Activated T-cell treated with anti-CD3 and anti-CD28 coated beads, Interleukin-2, amount 50 U/mL, for 4 hours (primary cell): ENCODE measurements around the gene EEA1. TPM values are rescaled to one million over a fixed set of nuclear protein-coding genes. Genes with fewer than 3 reads are reported as not detected.

Experiments used
- ATAC-seq, 2 donors: fragments of 200-7000 bp; cut with Tn5 transposase; one replicate each; pipeline ENCODE4 v1.10.0; 2021
- DNase-seq: peaks from one replicate; pipeline ENCODE4 v3.0.0-alpha.2; 2020
- H3K27me3 Mint-ChIP-seq: one replicate; pipeline ENCODE4 v1.8.0; 2021; ENCODE audit warnings: low read depth, mixed read lengths
- H3K36me3 Mint-ChIP-seq: one replicate; pipeline ENCODE4 v1.8.0; 2022; ENCODE audit warnings: mixed read lengths; ENCODE audit not compliant: insufficient read depth
- H3K4me1 Mint-ChIP-seq: one replicate; pipeline ENCODE4 v1.8.0; 2021; ENCODE audit warnings: low read depth, mixed read lengths
- H3K4me3 Mint-ChIP-seq: one replicate; pipeline ENCODE4 v1.8.0; 2021; ENCODE audit warnings: mild to moderate bottlenecking, moderate library complexity, mixed read lengths
- H3K9me3 Mint-ChIP-seq: one replicate; pipeline ENCODE4 v1.8.0; 2021; ENCODE audit warnings: mixed read lengths
- total RNA-seq, 3 donors: library from RNA; stranded (reverse); gene quantifications; one replicate each; pipeline ENCODE4 v1.2.1, GENCODE V29; 2021

The EEA1 gene
- total RNA-seq, 3 donors from 2014 or later: 20.1 to 25.7 (median 23.6) TPM

DNA sequence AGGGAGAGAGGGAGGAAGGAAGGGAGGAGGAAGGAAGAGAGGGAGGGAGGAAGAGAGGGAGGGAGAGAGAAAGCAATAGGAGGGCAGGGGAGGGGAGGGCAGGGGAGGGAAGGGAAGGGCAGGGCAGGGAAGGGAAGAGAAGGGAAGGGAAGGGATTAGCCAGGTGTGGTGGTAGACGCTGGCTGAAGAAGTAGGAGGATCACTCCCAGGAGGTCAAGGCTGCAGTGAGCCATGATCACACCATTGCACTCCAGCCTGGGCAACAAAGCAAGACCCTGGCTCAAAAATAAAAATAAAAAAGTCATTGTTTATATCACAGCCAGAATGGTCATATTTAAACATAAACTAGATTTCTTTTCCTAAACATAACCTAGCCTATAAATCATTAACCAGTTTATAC lies 20.4 kb upstream of the EEA1 start:
- no peak for ATAC-seq
- Mint-ChIP-seq H3K9me3 (peaks cover 7% of the 10 kb centered on the region), H3K4me3 (no peak overlapping the region), H3K36me3 (no peaks in the 10 kb centered on the region), H3K4me1 (no peaks in the 10 kb centered on the region), H3K27me3 (peaks cover 4% of the 10 kb centered on the region)
- no peak for DNase-seq

DNA sequence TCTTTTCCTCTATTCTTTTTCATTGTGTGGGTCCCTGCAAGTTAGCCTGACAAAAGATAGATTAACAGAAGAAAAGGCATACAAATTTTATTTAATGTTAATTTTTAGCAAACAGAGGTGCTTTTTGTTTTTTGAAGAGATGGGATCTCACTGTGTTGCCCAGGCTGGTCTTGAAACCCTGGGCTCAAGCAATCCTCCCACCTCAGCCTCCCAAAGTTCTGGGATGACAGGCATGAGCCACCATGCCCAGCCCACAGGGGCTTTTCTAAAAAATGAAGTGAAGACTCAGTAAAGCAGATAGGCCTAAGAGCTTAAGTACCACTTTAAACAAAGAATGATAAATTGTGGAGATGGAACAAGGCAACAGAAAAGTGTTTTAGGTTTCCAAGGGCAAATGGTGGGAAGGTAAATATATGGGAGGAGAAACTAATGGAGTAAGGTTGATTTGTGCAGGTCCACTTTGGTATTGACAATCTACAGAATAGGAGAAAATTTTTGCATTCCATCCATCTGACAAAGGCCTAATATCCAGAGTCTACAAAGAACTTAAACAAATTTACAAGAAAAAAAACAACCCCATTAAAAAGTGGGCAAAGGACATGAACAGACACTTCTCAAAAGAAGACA lies 18.6 kb upstream of the EEA1 start:
- DNase-seq (no peak), ATAC-seq (no peak)
- Mint-ChIP-seq H3K9me3 (peaks cover 4% of the 10 kb centered on the region), H3K4me1 (no peaks in the 10 kb centered on the region), H3K36me3 (no peaks in the 10 kb centered on the region), H3K4me3 (no peak overlapping the region), H3K27me3 (peaks cover 4% of the 10 kb centered on the region)

DNA sequence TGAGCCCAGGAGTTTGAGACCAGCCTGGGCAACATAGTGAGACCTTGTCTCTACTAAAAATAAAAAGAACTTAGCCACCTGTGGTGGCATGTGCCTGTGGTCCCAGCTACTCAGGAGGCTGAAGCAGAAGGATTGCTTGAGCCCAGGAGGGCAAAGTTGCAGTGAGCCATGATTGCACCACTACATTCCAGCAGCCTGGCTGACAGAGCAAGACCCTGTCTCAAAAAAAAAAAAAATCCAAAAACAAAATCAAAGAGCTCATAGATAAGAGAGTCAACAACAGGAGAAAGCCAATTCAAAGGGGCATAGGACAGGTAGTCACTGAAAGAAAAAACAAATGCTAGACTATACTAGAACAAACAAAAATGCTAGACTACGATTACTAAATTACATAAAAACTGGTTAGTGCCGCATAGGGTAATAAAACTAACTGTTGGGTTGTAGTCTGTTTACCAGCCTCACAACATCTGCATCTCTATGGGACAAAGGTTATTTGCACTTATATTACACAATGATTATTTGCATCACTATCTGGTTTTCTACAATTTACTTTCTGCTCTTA lies 16.6 kb upstream of the EEA1 start:
- Mint-ChIP-seq H3K27me3 (peaks cover 1% of the 10 kb centered on the region), H3K4me1 (no peaks in the 10 kb centered on the region), H3K36me3 (no peaks in the 10 kb centered on the region), H3K4me3 (no peak overlapping the region), H3K9me3 (peaks cover 4% of the 10 kb centered on the region)
- no peak for ATAC-seq
- no peak for DNase-seq

DNA sequence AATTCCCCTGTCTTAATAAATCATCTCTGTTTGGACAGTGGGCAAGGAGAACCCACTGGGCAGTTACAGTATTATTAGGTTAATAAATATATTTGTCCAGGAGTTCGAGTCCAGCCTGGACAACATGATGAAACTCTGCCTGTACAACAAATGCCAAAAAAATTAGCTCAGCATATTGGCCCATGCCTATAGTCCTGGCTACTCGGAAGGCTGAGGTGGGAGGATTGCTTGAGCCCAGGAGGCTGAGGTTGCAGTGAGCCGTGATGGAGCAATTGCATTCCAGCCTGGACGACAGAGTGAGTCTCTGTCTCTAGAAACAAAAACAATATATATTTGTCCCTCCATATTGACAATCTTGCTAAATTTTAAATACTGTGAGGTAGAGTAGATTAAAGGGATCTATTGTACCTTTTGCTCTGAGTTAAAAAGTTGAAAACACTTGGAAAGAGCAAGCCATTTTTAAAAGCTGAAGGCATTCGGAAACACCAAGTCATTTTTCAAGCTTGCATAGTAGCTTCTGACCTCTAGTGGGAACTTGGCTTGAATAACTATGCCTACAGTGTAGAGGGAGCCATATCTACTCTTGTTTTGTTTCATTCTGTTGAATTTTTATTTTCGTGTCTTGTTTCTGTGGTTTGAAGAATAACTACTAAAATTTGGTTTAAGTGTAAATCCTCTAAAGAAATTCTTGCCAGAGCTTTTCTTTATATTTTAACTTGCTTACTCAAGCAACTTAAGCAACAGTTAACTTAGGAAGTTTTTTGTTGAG lies 14.6 kb upstream of the EEA1 start:
- ATAC-seq: no peak
- Mint-ChIP-seq H3K9me3 (peaks cover 4% of the 10 kb centered on the region), H3K4me1 (no peaks in the 10 kb centered on the region), H3K27me3 (peaks cover 2% of the 10 kb centered on the region), H3K36me3 (no peaks in the 10 kb centered on the region), H3K4me3 (no peak overlapping the region)
- DNase-seq: no peak

DNA sequence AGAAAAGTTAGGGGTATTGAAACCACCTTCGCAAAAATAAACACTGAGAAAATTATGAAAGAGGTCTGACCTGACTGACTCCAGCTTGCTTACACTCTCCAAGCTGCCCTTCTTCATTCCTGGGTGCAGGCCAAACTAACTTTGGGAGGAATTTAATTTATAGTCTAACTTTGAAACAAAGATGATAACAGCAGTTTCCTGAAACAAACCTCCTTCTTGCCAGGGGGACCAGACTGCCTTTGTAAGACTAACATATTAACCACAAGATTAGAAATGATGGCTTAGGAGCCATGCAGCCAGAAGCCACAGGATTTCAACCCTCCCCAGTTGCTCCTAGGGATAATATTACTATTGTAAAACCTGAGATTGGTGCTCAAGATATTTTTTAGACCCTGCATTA lies 13.8 kb upstream of the EEA1 start:
- ATAC-seq (no peak), DNase-seq (no peak)
- no peaks in the 10 kb centered on the region for H3K4me1 Mint-ChIP-seq
- no peak overlapping the region for H3K4me3 Mint-ChIP-seq
- H3K36me3 Mint-ChIP-seq: no peaks in the 10 kb centered on the region
- peaks cover 3% of the 10 kb centered on the region for H3K27me3 Mint-ChIP-seq
- peaks cover 3% of the 10 kb centered on the region for H3K9me3 Mint-ChIP-seq

DNA sequence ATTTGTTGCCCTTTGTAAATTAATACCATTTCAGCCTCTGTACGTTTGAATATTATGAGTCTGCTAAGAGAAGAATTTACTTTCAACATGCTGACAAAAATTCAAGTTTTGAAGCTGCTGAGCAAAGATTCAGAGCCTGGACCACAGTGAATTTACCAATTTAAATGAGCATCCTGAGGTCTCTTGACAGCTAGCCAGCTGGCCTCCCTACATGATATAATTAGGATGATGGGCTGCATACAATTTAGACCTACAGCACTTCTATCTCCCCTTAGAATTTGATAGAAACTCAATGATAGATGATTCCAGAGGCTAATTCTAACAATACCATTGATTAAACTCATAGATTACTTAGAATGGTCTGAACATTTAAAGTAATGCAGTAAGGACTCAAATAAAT lies 10.0 kb upstream of the EEA1 start:
- no peak overlapping the region for H3K4me3 Mint-ChIP-seq
- DNase-seq (no peak), ATAC-seq (no peak)
- no peaks in the 10 kb centered on the region for H3K9me3 Mint-ChIP-seq
- H3K27me3 Mint-ChIP-seq: peaks cover 3% of the 10 kb centered on the region
- no peaks in the 10 kb centered on the region for H3K4me1 Mint-ChIP-seq
- H3K36me3 Mint-ChIP-seq: no peaks in the 10 kb centered on the region

DNA sequence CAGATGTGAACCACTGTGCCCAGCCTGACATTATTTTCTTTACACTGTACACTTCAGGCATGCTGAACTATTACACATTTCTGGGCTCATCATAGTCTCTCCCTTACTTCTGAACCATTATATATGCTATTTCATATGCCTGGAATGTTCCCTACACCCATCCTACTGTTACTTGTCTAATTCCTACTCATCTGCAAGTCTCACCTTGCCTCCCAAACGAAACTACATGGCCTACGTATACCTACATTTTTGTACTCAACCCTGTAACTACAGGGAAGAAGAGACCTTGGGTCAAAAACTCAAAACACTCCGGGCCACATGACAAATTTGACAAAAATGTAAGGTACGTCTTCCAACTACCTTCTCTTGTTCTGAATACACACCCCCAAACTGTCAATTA lies 9.5 kb upstream of the EEA1 start:
- H3K4me1 Mint-ChIP-seq: no peaks in the 10 kb centered on the region
- no peaks in the 10 kb centered on the region for H3K9me3 Mint-ChIP-seq
- no peak for DNase-seq
- H3K36me3 Mint-ChIP-seq: no peaks in the 10 kb centered on the region
- ATAC-seq: no peak
- peaks cover 3% of the 10 kb centered on the region for H3K27me3 Mint-ChIP-seq
- no peak overlapping the region for H3K4me3 Mint-ChIP-seq

DNA sequence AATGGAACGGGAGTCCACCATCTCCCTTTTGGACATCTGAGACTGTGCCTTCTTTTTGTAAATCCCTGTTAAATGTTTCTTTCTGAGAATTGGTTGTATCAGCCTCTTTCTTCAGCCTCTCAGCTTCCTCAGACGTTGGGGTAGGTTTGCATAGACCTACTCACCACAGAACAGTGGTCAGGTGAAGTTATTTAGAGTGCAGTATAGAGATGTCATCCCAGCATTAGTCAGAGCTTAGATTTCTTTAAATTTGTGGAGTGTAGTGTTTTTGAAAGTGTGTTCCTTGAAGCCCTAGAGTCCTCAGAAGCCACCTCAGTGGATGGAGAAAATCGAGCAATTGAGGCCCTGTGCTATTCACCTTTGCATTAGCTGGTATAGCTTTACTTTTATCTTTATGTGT lies 8.9 kb upstream of the EEA1 start:
- ATAC-seq (no peak), DNase-seq (no peak)
- Mint-ChIP-seq H3K4me1 (no peaks in the 10 kb centered on the region), H3K36me3 (no peaks in the 10 kb centered on the region), H3K9me3 (no peaks in the 10 kb centered on the region), H3K4me3 (no peak overlapping the region), H3K27me3 (peaks cover 3% of the 10 kb centered on the region)

DNA sequence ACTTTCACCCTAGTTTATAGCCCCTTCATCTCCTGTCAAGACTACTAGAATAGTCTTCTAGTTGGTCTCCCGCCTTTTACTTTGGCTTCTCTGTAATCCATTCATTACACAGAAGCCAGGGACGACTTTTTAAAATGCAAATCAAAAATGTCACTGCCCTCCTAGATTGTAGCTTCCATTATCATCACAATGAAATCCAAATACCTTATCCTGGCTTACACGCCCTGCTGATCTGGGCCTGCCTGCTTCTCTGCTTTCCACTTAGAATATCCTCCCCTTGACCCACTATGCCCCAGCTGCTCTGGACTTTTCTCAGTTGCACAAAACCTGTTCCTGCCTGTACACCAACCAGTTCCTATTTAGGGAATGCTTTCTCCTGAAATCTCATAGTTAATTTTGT lies 4.5 kb upstream of the EEA1 start:
- DNase-seq: no peak
- H3K36me3 Mint-ChIP-seq: no peaks in the 10 kb centered on the region
- peaks cover under 1% of the 10 kb centered on the region for H3K27me3 Mint-ChIP-seq
- ATAC-seq: no peak
- peaks cover 7% of the 10 kb centered on the region for H3K4me1 Mint-ChIP-seq
- no peaks in the 10 kb centered on the region for H3K9me3 Mint-ChIP-seq
- no peak overlapping the region for H3K4me3 Mint-ChIP-seq

DNA sequence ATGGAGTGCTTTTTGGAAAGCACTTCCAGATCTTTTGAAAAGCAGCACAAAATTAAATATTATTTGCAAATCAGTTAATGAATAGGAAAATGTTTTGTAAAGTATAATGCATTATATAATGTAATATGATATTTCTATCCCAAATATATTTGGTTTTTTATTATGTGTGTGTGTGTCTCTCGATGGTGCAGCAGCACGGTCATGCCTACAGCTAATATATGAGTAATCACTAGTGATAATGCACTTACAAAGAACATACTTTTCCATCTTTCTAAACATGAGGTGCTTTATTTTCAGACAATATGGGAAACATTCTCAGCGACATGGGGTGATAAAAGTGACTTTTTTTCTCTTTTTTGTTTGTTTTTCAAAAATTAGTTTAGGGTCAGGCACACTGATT lies 1.3 kb upstream of the EEA1 start:
- Mint-ChIP-seq H3K4me3 (peak overlapping the region; percentile 87), H3K4me1 (peaks cover 26% of the 10 kb centered on the region)

DNA sequence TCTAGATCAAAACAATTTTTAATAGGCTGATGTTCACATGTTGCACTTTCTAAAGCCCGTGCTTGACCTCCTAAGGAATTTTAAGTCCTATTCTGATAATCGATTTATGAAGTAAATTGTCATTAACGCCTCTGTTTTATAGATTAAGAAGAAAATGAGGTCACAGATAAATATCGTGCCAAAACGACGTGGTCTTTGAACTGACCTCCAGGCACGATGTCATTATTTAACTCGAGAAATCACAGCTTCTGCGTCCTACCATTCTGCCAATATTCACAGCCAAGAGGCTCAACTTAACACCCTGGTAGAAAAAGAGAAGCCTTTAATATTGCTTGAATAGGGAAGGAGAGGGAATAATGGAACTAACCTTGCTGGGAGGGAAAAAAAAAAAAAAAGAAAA lies 888 bp upstream of the EEA1 start:
- H3K4me3 Mint-ChIP-seq: peak overlapping the region; percentile 87
- H3K9me3 Mint-ChIP-seq: no peaks in the 10 kb centered on the region
- H3K4me1 Mint-ChIP-seq: peaks cover 31% of the 10 kb centered on the region
- no peak for ATAC-seq
- no peaks in the 10 kb centered on the region for H3K27me3 Mint-ChIP-seq
- DNase-seq: no peak
- H3K36me3 Mint-ChIP-seq: peaks cover 7% of the 10 kb centered on the region

More for the DNA sequence above, 1.3 kb upstream of the EEA1 start:
- Mint-ChIP-seq H3K9me3 (no peaks in the 10 kb centered on the region), H3K36me3 (peaks cover 4% of the 10 kb centered on the region), H3K27me3 (no peaks in the 10 kb centered on the region)
- ATAC-seq: no peak
- DNase-seq: no peak

DNA sequence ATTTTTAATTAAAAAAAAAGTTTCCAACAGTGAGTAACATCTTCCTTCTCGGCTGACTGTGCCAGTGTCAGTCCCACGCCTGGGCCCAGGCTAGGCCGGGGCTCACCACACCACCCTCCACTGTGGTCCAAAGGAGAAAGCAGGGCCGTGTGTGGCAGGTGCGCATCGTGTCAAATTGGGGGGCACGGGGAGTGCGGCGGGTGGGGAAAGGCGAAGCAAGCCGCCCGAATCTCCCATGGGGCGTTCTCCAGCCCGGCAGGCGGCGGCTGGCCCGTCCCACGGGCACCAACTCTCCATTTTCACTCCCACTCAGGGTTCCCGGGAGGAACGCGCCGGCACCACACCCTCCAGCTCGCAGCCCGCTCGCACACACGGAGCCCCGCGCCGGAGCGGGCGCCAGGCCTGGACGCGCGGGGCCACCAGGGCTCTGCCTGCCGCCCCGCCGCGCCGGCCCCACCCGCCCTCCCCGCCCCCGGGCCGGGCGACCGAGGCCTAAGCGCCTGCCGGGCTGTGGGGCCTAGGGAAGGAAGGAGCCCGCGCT lies 604 bp downstream of the EEA1 start:
- Mint-ChIP-seq H3K9me3 (no peaks in the 10 kb centered on the region), H3K4me3 (peak overlapping the region; percentile 87), H3K36me3 (peaks cover 8% of the 10 kb centered on the region), H3K4me1 (peaks cover 35% of the 10 kb centered on the region), H3K27me3 (no peaks in the 10 kb centered on the region)
- DNase-seq: peak; percentile 63
- peak; percentile 44 to 46 for ATAC-seq

DNA sequence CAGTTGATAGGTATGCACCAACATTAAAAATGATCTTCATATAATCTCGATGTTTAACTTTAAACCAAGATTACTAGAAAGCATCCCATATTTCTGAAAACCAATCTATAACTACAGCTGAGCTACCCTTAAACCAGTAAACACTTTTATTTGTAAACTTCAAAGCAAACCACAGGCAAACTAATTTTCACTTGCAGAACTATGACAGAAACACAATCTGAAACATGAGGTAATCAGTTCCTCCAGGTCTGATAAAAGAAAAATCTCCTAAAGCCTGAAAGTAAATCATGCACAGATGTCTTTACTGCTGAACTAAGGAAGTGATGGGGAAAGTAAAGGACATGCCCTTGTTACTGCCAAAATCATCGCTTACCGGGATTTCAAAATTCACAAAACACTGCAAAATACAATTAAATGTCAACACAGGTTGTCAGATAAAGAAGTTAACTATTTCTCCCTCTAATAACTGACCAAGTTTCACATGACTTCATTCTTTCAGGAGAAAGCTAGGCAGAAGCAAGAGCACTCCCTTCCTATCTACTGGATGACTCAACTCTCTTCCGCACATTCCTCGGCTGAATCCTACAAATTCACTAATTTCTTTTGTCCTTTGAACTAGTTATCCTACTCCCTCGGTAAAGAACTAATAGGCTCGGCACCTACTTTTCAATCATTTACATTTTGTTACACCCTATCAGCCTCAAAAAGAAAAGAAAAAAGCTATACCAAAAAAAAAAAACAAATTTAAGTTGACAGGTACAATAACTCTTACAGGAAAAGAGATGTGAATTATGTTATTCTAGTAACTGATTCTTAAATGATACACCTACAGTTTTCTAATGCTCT lies 1.4 kb downstream of the EEA1 start:
- H3K27me3 Mint-ChIP-seq: no peaks in the 10 kb centered on the region
- H3K36me3 Mint-ChIP-seq: peaks cover 8% of the 10 kb centered on the region
- H3K4me3 Mint-ChIP-seq: peak overlapping the region; percentile 87
- H3K4me1 Mint-ChIP-seq: peaks cover 37% of the 10 kb centered on the region
- no peaks in the 10 kb centered on the region for H3K9me3 Mint-ChIP-seq
- peak in 1 of 2 donors; percentile 4 for ATAC-seq
- no peak for DNase-seq

DNA sequence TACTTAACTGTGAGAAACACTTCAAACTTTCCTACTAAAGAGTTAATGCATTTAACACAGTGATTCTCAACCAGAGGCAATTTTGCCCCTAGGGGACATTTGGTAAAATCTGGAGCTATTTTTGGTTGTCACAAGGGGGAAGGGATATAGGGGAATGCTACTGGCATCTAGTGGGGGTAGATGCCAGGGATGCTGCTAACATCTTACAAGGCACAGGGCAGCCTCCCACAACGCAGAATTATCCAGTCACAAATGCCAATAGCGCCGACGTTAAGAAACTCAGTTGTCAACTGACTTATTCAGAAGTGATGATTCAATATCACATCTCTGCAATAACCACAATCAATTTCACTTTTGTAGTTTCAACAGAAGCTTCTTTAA lies 2.0 kb downstream of the EEA1 start:
- Mint-ChIP-seq H3K27me3 (no peaks in the 10 kb centered on the region), H3K4me3 (peak overlapping the region; percentile 87), H3K36me3 (peaks cover 12% of the 10 kb centered on the region)

More for the DNA sequence above, 2.0 kb downstream of the EEA1 start:
- DNase-seq (peak; percentile 42), ATAC-seq (peak; percentile 47)
- H3K9me3 Mint-ChIP-seq: no peaks in the 10 kb centered on the region
- peaks cover 41% of the 10 kb centered on the region for H3K4me1 Mint-ChIP-seq
